Stomach (tissue), 9 donors: ENCODE data around the gene DCLRE1B. TPM values are rescaled to one million over a fixed set of nuclear protein-coding genes. Genes with fewer than 3 reads are reported as not detected.
A peak's percentile ranks its signal among the peaks of the same experiment; 100 is the strongest.

ENCODE experiments used
- DNase-seq, 2 donors: peaks; one replicate each; pipeline versions ENCODE4 v3.0.0 to v3.0.0-alpha.2; 2013 to 2019
- H3K27ac ChIP-seq, 5 donors: fragments of 200-600 bp in 4 of 5; sonication (generic) in 4 of 5; one replicate each; pipeline ENCODE4 v1.5.1; 2013 to 2019; ENCODE audit warnings: mild to moderate bottlenecking in 1 of 5, moderate library complexity in 1 of 5
- H3K27me3 ChIP-seq, 3 donors: fragments of 200-600 bp; sonication (generic); one replicate each; pipeline ENCODE4 v1.5.1; 2017 to 2019; ENCODE audit warnings: mixed run types in 1 of 3
- H3K36me3 ChIP-seq, 4 donors: fragments of 200-600 bp; sonication (generic); 1 replicate in 3 of 4; 2 replicates in 1 of 4; pipeline ENCODE4 v1.5.1; 2016 to 2019
- H3K4me1 ChIP-seq, 4 donors: fragments of 200-600 bp; sonication (generic); one replicate each; pipeline ENCODE4 v1.5.1; 2016 to 2019
- H3K4me3 ChIP-seq, 4 donors: fragments of 200-600 bp; sonication (generic) in 3 of 4; one replicate each; pipeline ENCODE4 v1.5.1; 2016 to 2019; ENCODE audit warnings: mild to moderate bottlenecking in 1 of 4
- H3K9me3 ChIP-seq, 4 donors: fragments of 200-600 bp; sonication (generic); one replicate each; pipeline ENCODE4 v1.5.1; 2016 to 2019
- EP300 ChIP-seq: sonication (generic); formaldehyde crosslinking; IDR thresholded peaks from one replicate; pipeline ENCODE4 v1.6.1; 2017; ENCODE audit warnings: antibody characterized with exemption
- POLR2A ChIP-seq, 4 donors: fragments of 450-650 bp; IDR thresholded peaks; one replicate each; pipeline ENCODE4 v1.6.1; 2016; ENCODE audit warnings: antibody characterized with exemption in 4 of 4, control low read depth in 2 of 4, mild to moderate bottlenecking in 1 of 4, moderate library complexity in 1 of 4
- POLR2AphosphoS5 ChIP-seq, 3 donors: sonication (generic); formaldehyde crosslinking; IDR thresholded peaks; one replicate each; pipeline ENCODE4 v1.6.1; 2016; ENCODE audit warnings: antibody characterized with exemption in 3 of 3
- WGBS, 5 donors: extraction: QIAGEN DNeasy Blood & Tissue Kit in 3 of 5; methylation state at CpG; one replicate each; pipeline versions ENCODE4 v1.1.5 to v1.1.7; 2013 to 2018; 5-methylcytosine and 5-hydroxymethylcytosine counted together
- intact Hi-C: fragments of 100-400 bp; cut with DNase I; formaldehyde crosslinking; loops from one replicate; pipeline ENCODE4 v1.15.1; 2023; ENCODE audit warnings: low total_unique reads
- polyA plus RNA-seq, 3 donors: library from polyadenylated mRNA; stranded (reverse); fragments of 200-250 nt; gene quantifications; one replicate each; pipeline ENCODE4 v1.2.3, GENCODE V29; 2013
- total RNA-seq, 5 donors: library from RNA; depleted of rRNA; stranded (reverse); fragments of >200 nt; gene quantifications; one replicate each; pipeline versions ENCODE4 v1.1.0 to v1.2.3, GENCODE V29; 2014 to 2016
- TF ChIP-seq, protein P1 (sequence below), 7 experiments: fragments of 450-650 bp in 4 of 7; fragments of 200-600 bp in 3 of 7; sonication (generic) in 3 of 7; IDR thresholded peaks; one replicate each; pipeline ENCODE4 v1.5.1; 2016 to 2019; ENCODE audit warnings: antibody characterized with exemption in 7 of 7, control low read depth in 2 of 7, mild to moderate bottlenecking in 1 of 7
- donor health status: healthy with polysubstance abuse.
- donor health status: Bipolar disorder and iron deficiency.
- donor health status: healthy.

The DCLRE1B gene
- total and polyA plus RNA-seq, 8 donors: 0.45 to 3.9 (median 1.9) TPM; not detected in 2

DNA sequence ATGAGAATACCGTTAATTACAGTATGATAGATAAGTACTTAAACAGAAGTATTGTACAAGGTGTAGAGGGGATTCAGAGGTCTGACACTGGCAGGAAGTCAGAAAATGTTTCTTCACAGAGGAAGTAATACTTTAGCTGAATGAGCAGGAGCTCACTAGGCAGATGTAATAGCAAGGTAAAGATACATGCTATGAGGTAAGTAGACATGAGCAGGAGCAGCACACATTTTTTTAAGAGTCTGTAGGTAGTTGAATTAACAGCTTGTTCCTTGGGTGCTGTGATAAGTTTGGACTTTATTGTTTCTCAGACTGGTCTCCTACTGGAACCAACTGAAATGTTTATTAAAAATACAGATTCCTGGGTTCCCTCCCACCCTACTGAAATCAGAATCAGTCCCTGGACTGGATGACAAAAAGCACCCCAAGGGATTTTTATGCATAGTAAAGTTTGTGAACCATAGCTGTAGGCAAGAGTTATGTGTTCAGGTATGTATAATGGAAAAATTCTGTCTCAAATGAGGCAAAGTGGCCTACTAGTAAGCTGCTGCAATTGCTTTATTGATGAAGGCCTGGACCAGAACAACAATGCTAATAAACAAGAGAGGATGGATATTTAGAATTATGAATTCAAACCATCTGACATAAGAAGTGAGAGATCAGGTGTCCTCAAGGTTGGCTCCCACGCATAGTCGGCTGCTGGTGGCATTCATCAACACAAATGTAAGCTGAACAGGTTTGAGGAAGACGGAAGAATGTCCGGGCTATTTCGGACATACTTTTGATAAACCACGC is 1.4 kb upstream of the DCLRE1B start:
- TF ChIP-seq, protein P1, sequence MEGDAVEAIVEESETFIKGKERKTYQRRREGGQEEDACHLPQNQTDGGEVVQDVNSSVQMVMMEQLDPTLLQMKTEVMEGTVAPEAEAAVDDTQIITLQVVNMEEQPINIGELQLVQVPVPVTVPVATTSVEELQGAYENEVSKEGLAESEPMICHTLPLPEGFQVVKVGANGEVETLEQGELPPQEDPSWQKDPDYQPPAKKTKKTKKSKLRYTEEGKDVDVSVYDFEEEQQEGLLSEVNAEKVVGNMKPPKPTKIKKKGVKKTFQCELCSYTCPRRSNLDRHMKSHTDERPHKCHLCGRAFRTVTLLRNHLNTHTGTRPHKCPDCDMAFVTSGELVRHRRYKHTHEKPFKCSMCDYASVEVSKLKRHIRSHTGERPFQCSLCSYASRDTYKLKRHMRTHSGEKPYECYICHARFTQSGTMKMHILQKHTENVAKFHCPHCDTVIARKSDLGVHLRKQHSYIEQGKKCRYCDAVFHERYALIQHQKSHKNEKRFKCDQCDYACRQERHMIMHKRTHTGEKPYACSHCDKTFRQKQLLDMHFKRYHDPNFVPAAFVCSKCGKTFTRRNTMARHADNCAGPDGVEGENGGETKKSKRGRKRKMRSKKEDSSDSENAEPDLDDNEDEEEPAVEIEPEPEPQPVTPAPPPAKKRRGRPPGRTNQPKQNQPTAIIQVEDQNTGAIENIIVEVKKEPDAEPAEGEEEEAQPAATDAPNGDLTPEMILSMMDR (IDR thresholded peaks at IDR 0.05): no peak
- no peak for TF ChIP-seq POLR2AphosphoS5 (IDR thresholded peaks at IDR 0.05)
- no peak for TF ChIP-seq EP300
- TF ChIP-seq POLR2A (IDR thresholded peaks at IDR 0.05): no peak
- 11 to 14% (median 12%) methylated on average over 7 of the region's 7 CpGs for WGBS, 5 donors
- H3K4me1 ChIP-seq: peaks cover 8 to 60% (median 35%) of the 10 kb centered on the region in 4 donors
- peak overlapping the region; percentile 73 to 90 (median 86) for H3K4me3 ChIP-seq
- intact Hi-C loops: loop anchor here (10.0 kb wide), 1 partner anchor 69 kb away; no protein-coding TSS in a partner anchor
- peaks cover 15 to 53% (median 51%) of the 10 kb centered on the region in 4 donors for H3K36me3 ChIP-seq
- no peaks in the 10 kb centered on the region for H3K9me3 ChIP-seq
- no peaks in the 10 kb centered on the region for H3K27me3 ChIP-seq
- peak overlapping the region; percentile 87 to 97 (median 93) for H3K27ac ChIP-seq
- DNase-seq: no peak

DNA sequence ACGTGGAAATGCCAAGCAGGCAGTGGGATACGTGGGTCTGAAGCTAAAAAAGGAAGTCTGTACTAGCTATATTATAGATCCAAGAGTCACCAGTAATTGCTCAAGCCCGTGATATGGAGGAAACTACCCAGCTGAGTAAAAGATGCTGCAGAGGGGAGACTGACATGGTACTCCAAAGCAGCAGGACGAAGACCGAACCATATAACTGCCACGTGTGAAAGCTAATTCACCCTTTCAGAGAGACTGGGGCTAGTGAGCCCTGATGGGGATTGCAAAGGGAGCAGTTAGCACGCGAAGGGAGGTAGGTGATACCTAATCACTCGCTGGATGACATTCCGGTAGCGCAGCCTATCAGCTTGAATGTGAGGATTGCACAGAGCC is 843 bp upstream of the DCLRE1B start:
- Histone ChIP-seq H3K9me3 (no peaks in the 10 kb centered on the region), H3K4me1 (peaks cover 8 to 55% (median 35%) of the 10 kb centered on the region in 4 donors), H3K27me3 (no peaks in the 10 kb centered on the region), H3K36me3 (peaks cover 15 to 53% (median 49%) of the 10 kb centered on the region in 4 donors), H3K4me3 (peak overlapping the region; percentile 73 to 90 (median 86)), H3K27ac (peak overlapping the region; percentile 87 to 97 (median 93))
- intact Hi-C loops: loop anchor here (10.0 kb wide), 1 partner anchor 69 kb away; no protein-coding TSS in a partner anchor
- no peak for DNase-seq
- TF ChIP-seq EP300 (peak; percentile 6), POLR2A (IDR thresholded peaks at IDR 0.05) (no peak)
- WGBS, 5 donors: 0 to 1% (median 0%) methylated on average over 11 of the region's 11 CpGs

DNA sequence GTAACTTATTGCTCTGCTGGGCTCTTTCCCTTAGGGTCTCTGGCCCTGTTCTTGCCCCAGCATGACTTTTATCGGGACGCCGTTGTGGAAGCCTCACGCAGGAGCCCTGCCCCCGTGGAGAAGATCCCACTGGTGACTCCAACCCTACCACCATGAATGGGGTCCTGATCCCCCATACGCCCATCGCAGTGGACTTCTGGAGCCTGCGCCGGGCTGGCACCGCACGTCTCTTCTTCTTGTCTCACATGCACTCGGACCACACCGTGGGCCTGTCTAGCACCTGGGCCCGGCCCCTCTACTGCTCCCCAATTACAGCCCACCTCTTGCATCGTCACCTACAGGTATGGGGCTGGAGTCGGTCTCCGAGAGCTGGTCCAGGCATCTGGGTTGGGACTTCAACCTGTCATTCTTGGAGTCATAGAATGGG is 322 bp downstream of the DCLRE1B start:
- 0 to 1% (median 1%) methylated on average over 13 to 17 of the region's 17 CpGs for WGBS, 5 donors
- Histone ChIP-seq H3K9me3 (no peaks in the 10 kb centered on the region), H3K27ac (peak overlapping the region; percentile 81 to 97 (median 91)), H3K4me1 (peaks cover 8 to 49% (median 35%) of the 10 kb centered on the region in 4 donors), H3K36me3 (peaks cover 4 to 53% (median 46%) of the 10 kb centered on the region in 4 donors), H3K27me3 (no peaks in the 10 kb centered on the region), H3K4me3 (peak overlapping the region; percentile 73 to 90 (median 86))
- TF ChIP-seq EP300 (no peak), POLR2A (IDR thresholded peaks at IDR 0.05) (no peak), POLR2AphosphoS5 (IDR thresholded peaks at IDR 0.05) (no peak)
- TF ChIP-seq, protein P1 (IDR thresholded peaks at IDR 0.05): peak in 1 of 7 experiments; percentile 0
- intact Hi-C loops: loop anchor here (10.0 kb wide), 1 partner anchor 71 kb away; no protein-coding TSS in a partner anchor
- DNase-seq: peak in 1 of 2 donors; percentile 29

DNA sequence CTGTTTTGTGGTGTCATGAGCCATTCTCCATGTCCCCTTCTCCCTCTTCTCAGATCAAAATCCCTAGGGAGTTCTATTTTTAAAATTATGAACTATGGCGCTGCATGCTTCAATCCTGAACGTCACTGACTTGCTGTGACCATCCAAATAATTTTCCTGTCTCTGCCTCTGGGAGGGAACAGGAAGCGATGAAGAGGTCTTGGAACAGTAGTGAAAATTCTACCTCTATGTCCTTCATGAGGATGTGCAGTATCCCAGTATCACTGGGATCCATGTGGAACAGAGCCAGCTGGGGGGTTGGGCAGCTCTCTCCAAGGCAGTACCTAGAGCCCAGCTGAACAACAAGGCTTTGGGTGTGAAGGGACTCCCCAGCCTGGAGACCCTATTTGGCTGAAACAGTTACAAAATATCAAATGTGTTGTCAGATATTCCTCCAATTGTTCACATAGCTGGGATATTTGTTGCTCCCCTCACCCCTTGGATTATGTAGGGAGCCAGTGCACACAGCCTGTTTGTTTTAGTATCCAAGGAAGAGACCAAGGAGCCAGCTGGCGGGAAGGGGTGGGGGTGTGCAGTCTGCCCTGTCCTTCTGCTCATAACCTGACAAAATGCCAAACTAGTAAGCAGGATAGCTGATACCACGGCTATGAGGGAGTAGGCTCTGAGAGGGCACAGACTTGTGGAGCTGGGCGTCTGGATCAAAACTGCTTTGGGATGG is 7.6 kb downstream of the DCLRE1B start:
- H3K4me3 ChIP-seq: no peak overlapping the region
- intact Hi-C loops: no loop called here
- whole genome bisulfite sequencing, 5 donors: 34 to 63% (median 59%) methylated on average over 6 of the region's 6 CpGs
- peak overlapping the region; percentile 13 to 59 (median 38) for H3K27ac ChIP-seq
- no peaks in the 10 kb centered on the region for H3K27me3 ChIP-seq
- H3K36me3 ChIP-seq: peaks cover 6 to 45% (median 43%) of the 10 kb centered on the region in 4 donors
- no peaks in the 10 kb centered on the region for H3K9me3 ChIP-seq
- no peak for TF ChIP-seq EP300
- TF ChIP-seq, protein P1 (IDR thresholded peaks at IDR 0.05): no peak
- TF ChIP-seq POLR2AphosphoS5 (IDR thresholded peaks at IDR 0.05): no peak
- no peak for TF ChIP-seq POLR2A (IDR thresholded peaks at IDR 0.05)
- DNase-seq: peak in 1 of 2 donors; percentile 75
- H3K4me1 ChIP-seq: peaks cover 0 to 13% (median 5%) of the 10 kb centered on the region in 4 donors
